Right atrium auricular region (tissue), 2 donors: ENCODE measurements around the gene ECM2. TPM values are rescaled to one million over a fixed set of nuclear protein-coding genes. Genes with fewer than 3 reads are reported as not detected.

Experiments used
- DNase-seq: peaks from one replicate; pipeline ENCODE4 v3.0.0-alpha.2; 2019; ENCODE audit warnings: low spot score
- H3K27ac ChIP-seq, 2 donors: fragments of 200-600 bp; sonication (generic); 1 replicate in 1 of 2; 2 replicates in 1 of 2; pipeline ENCODE4 v1.5.1; 2016 to 2019
- H3K27me3 ChIP-seq, 2 donors: fragments of 200-600 bp; sonication (generic); one replicate each; pipeline versions ENCODE4 v1.5.1 to v1.6.0; 2017 to 2019
- H3K36me3 ChIP-seq: fragments of 200-600 bp; sonication (generic); one replicate; pipeline ENCODE4 v1.5.1; 2016
- H3K4me1 ChIP-seq, 2 donors: fragments of 200-600 bp; sonication (generic); one replicate each; pipeline versions ENCODE4 v1.5.1 to v1.6.0; 2017 to 2019
- H3K4me3 ChIP-seq, 2 donors: fragments of 200-600 bp; sonication (generic); 1 replicate in 1 of 2; 2 replicates in 1 of 2; pipeline ENCODE4 v1.5.1; 2017 to 2019; ENCODE audit warnings: mild to moderate bottlenecking in 1 of 2, moderate library complexity in 1 of 2
- H3K9me3 ChIP-seq, 2 donors: fragments of 200-600 bp; sonication (generic); one replicate each; pipeline ENCODE4 v1.5.1; 2019
- CTCF ChIP-seq, 2 donors: fragments of 200-600 bp; sonication (generic); IDR thresholded peaks; one replicate each; pipeline ENCODE4 v1.5.1; 2019; ENCODE audit warnings: antibody characterized with exemption in 2 of 2
- total RNA-seq, 2 donors: library from RNA; depleted of rRNA; stranded (reverse); fragments of >200 nt; gene quantifications; one replicate each; pipeline ENCODE4 v1.1.0, GENCODE V29; 2016

The ECM2 gene
- total RNA-seq, 2 donors from 2014 or later: 7.3 to 18.5 TPM

- H3K36me3 ChIP-seq: no peaks in the 10 kb centered on the region
- no peak for DNase-seq
- H3K4me3 ChIP-seq: no peak overlapping the region
- TF ChIP-seq CTCF (IDR thresholded peaks at IDR 0.05): no peak
- H3K4me1 ChIP-seq: peaks cover 0 to 26% of the 10 kb centered on the region in 2 donors
- no peak overlapping the region for H3K27ac ChIP-seq
- H3K27me3 ChIP-seq: no peaks in the 10 kb centered on the region
- H3K9me3 ChIP-seq: no peaks in the 10 kb centered on the region
Measured at GRCh38 chr9:92503156-92503555, 32.6 kb downstream of the ECM2 start.

- H3K36me3 ChIP-seq: no peaks in the 10 kb centered on the region
- peaks cover 0 to 13% of the 10 kb centered on the region in 2 donors for H3K4me1 ChIP-seq
- H3K27me3 ChIP-seq: no peaks in the 10 kb centered on the region
- H3K4me3 ChIP-seq: no peak overlapping the region
- no peaks in the 10 kb centered on the region for H3K9me3 ChIP-seq
- H3K27ac ChIP-seq: peak overlapping the region in 1 of 2 donors; percentile 37
- DNase-seq: peak; percentile 75
- TF ChIP-seq CTCF (IDR thresholded peaks at IDR 0.05): peak in 1 of 2 donors; percentile 44
Measured at GRCh38 chr9:92501671-92502393, 34.0 kb downstream of the ECM2 start.

GRCh38 chr9:92500725-92501124 lies 35.1 kb downstream of the ECM2 start:
- no peak for DNase-seq
- Histone ChIP-seq H3K27ac (no peak overlapping the region), H3K4me3 (no peak overlapping the region), H3K36me3 (no peaks in the 10 kb centered on the region), H3K9me3 (no peaks in the 10 kb centered on the region), H3K27me3 (no peaks in the 10 kb centered on the region), H3K4me1 (peaks cover 0 to 8% of the 10 kb centered on the region in 2 donors)
- TF ChIP-seq CTCF (IDR thresholded peaks at IDR 0.05): no peak

GRCh38 chr9:92499701-92500100 lies 36.1 kb downstream of the ECM2 start:
- H3K27ac ChIP-seq: no peak overlapping the region

GRCh38 chr9:92496396-92497176 lies 39.2 kb downstream of the ECM2 start:
- no peaks in the 10 kb centered on the region for H3K4me1 ChIP-seq
- DNase-seq: no peak
- no peaks in the 10 kb centered on the region for H3K9me3 ChIP-seq
- TF ChIP-seq CTCF (IDR thresholded peaks at IDR 0.05): no peak
- H3K4me3 ChIP-seq: no peak overlapping the region
- H3K27me3 ChIP-seq: no peaks in the 10 kb centered on the region
- no peak overlapping the region for H3K27ac ChIP-seq
- H3K36me3 ChIP-seq: no peaks in the 10 kb centered on the region

More at GRCh38 chr9:92499701-92500100, 36.1 kb downstream of the ECM2 start:
- Histone ChIP-seq H3K4me3 (no peak overlapping the region), H3K27me3 (no peaks in the 10 kb centered on the region), H3K4me1 (peaks cover 0 to 6% of the 10 kb centered on the region in 2 donors), H3K36me3 (no peaks in the 10 kb centered on the region), H3K9me3 (no peaks in the 10 kb centered on the region)
- DNase-seq: no peak
- TF ChIP-seq CTCF (IDR thresholded peaks at IDR 0.05): no peak
